ENCODE data around the gene NRP2.

Gene NRP2

DNA sequence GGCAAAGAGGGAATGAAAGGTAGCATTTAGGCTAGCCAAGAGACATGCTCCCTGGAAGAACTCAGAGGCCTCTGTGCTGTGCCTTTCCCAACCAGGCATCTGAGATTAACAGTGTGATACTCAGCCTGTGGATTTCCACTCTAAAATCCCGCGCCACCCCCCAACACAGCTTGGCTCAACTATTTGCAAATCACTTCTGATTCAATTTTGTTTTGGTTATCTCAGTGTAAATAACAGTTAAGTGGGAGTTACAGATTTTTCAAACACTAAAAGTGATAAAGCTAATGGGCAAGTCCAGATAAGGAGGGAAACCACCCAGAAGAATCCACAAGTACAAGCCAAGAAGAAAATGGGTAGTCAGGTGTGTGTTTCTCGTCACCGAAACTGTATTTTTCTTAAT, 1.4 kb upstream of the NRP2 start:
- H3K79me2 ChIP-seq (ENCODE audit: control insufficient read depth, insufficient read depth, low read length, unreplicated experiment): no peaks in the 10 kb centered on the region
- H3K4me3 ChIP-seq (ENCODE audit: low read depth, low read length): no peak overlapping the region
- no peaks in the 10 kb centered on the region for H3K36me3 ChIP-seq (ENCODE audit: insufficient read depth, low read length)
- H3K4me1 ChIP-seq (ENCODE audit: control insufficient read depth, insufficient read depth, low read length, unreplicated experiment): peaks cover 13% of the 10 kb centered on the region
- no peak overlapping the region for H3K27ac ChIP-seq (ENCODE audit: low read depth, low read length)
- no peaks in the 10 kb centered on the region for H3K27me3 ChIP-seq (ENCODE audit: insufficient read depth, low read length)
- H2AFZ ChIP-seq (ENCODE audit: low read length, unreplicated experiment): no peak overlapping the region

DNA sequence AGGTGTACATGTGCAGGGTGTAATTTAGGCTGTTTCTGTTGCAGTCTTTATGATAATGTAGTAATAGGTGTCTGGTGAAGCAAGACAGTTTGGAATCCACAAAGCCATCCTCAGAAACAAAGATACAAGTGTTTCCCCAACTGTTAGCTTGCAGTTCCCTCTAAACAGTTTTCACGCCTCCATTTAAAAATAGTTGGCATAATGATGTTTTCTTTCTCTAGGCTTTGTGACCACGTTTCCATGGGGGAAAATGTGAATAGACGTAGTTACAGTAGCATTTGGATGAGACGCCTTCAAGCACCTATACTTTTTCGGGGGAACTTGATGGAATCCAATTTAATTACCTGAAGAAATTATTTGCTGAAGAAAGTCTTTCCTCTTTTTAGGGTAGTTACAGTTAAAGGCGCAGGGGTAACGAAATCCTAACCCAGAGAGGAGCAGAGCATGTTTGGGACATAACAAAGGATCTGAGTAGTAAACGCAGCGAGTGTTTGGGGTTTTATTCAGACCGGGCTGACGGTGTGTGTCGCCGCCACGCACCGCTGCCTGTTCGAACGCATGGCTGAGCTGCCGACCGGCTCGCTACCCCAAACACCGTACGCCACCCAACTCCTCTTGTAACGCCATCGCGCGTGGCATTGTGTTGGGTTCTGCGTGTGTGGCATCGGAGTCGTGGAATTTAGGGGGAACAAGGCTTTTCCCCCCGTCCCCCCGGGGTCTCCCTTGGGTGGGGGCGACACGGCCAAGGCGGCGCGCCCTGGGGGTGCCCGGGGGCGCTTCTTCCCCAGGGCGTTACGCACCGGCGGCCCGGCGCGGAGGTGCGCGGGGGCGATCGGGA, 681 bp upstream of the NRP2 start:
- Histone ChIP-seq H3K36me3 (ENCODE audit: insufficient read depth, low read length) (no peaks in the 10 kb centered on the region), H3K4me1 (ENCODE audit: control insufficient read depth, insufficient read depth, low read length, unreplicated experiment) (peaks cover 13% of the 10 kb centered on the region), H3K4me3 (ENCODE audit: low read depth, low read length) (peak overlapping the region; percentile 82), H3K79me2 (ENCODE audit: control insufficient read depth, insufficient read depth, low read length, unreplicated experiment) (no peaks in the 10 kb centered on the region), H3K27ac (ENCODE audit: low read depth, low read length) (no peak overlapping the region), H2AFZ (ENCODE audit: low read length, unreplicated experiment) (peak overlapping the region; percentile 60), H3K27me3 (ENCODE audit: insufficient read depth, low read length) (no peaks in the 10 kb centered on the region)

DNA sequence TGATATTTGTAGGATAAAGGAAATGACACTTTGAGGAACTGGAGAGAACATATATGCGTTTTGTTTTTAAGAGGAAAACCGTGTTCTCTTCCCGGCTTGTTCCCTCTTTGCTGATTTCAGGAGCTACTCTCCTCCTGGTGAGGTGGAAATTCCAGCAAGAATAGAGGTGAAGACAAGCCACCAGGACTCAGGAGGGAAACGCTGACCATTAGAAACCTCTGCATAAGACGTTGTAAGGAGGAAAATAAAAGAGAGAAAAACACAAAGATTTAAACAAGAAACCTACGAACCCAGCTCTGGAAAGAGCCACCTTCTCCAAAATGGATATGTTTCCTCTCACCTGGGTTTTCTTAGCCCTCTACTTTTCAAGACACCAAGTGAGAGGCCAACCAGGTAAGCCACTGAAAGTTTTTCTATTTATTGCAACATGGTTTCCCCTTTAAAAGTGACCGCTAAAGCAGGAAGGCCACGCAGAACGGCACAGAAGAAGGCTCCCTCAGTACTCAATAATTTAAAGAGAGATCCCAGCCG, 735 bp downstream of the NRP2 start:
- Histone ChIP-seq H3K4me1 (ENCODE audit: control insufficient read depth, insufficient read depth, low read length, unreplicated experiment) (peaks cover 13% of the 10 kb centered on the region), H3K36me3 (ENCODE audit: insufficient read depth, low read length) (no peaks in the 10 kb centered on the region), H3K4me3 (ENCODE audit: low read depth, low read length) (peak overlapping the region; percentile 82), H3K27ac (ENCODE audit: low read depth, low read length) (no peak overlapping the region), H3K79me2 (ENCODE audit: control insufficient read depth, insufficient read depth, low read length, unreplicated experiment) (no peaks in the 10 kb centered on the region), H2AFZ (ENCODE audit: low read length, unreplicated experiment) (peak overlapping the region; percentile 79), H3K27me3 (ENCODE audit: insufficient read depth, low read length) (no peaks in the 10 kb centered on the region)

DNA sequence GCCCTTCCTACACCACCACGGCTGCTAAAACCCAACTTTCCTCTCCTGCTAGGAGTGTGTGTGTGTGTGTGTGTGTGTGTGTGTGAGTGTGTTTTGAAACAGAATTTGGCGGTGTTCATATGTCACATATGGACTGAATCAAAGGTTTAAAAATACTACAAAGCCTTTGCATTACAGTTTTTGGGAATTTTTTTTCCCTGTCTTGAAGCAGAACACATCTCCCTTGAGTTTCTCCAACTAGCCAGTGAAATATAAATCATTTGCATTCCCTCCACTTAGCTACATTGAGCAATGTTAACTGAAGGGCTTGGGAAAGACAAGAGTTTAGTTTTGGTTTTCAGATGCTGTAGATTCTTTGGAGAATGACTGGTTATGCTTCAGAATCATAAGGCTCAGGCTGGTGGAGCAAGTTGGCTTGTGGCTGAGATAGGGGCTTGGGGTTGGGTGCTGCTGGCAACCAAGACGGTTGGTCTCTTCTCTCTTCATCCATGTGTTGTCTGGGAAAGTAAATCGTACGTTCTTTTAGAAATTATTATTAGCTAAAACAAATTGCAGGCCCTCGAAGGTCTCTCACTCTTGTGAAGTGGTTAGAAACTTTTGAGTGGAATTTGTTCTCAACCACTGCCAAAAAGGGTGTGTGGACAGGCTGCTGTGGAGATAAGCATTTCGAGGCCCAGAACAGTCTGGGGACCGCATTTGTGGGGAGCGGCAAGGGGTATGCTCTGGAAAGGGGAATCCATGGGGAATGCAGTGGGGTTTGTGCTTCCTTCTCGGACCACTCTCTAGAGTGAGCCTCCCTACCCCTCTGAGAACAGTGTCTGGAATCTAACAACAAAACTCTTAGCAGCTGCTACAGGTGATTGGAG, 1.4 kb downstream of the NRP2 start:
- Histone ChIP-seq H3K36me3 (ENCODE audit: insufficient read depth, low read length) (no peaks in the 10 kb centered on the region), H3K79me2 (ENCODE audit: control insufficient read depth, insufficient read depth, low read length, unreplicated experiment) (no peaks in the 10 kb centered on the region), H3K4me3 (ENCODE audit: low read depth, low read length) (peak overlapping the region; percentile 82), H3K4me1 (ENCODE audit: control insufficient read depth, insufficient read depth, low read length, unreplicated experiment) (peaks cover 13% of the 10 kb centered on the region), H3K27me3 (ENCODE audit: insufficient read depth, low read length) (no peaks in the 10 kb centered on the region), H3K27ac (ENCODE audit: low read depth, low read length) (no peak overlapping the region), H2AFZ (ENCODE audit: low read length, unreplicated experiment) (peak overlapping the region; percentile 79)

DNA sequence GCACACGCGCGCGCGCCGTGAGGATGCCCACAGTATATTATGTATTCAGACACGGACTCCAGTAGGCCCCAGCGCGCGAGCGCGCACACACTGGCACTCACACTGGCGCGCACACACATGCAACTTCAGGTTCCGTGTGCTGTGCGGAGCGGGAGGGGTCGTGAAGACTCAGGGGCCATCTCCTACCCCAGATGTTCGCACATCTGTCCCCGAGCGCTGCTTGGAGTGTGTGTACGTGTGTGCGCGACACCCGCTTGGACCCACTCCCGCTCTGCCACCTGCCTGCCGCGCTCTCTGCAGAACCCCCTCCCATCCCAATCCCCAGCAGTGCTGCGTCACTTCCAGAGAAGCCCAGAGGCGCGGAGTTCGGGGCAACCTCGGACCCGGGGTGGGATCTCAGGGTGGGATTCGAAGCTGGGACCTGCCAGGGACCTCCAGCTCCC, 2.6 kb downstream of the NRP2 start:
- Histone ChIP-seq H3K36me3 (ENCODE audit: insufficient read depth, low read length) (no peaks in the 10 kb centered on the region), H3K27ac (ENCODE audit: low read depth, low read length) (no peak overlapping the region), H3K4me1 (ENCODE audit: control insufficient read depth, insufficient read depth, low read length, unreplicated experiment) (peaks cover 13% of the 10 kb centered on the region), H2AFZ (ENCODE audit: low read length, unreplicated experiment) (no peak overlapping the region), H3K4me3 (ENCODE audit: low read depth, low read length) (peak overlapping the region; percentile 84), H3K79me2 (ENCODE audit: control insufficient read depth, insufficient read depth, low read length, unreplicated experiment) (no peaks in the 10 kb centered on the region), H3K27me3 (ENCODE audit: insufficient read depth, low read length) (no peaks in the 10 kb centered on the region)

DNA sequence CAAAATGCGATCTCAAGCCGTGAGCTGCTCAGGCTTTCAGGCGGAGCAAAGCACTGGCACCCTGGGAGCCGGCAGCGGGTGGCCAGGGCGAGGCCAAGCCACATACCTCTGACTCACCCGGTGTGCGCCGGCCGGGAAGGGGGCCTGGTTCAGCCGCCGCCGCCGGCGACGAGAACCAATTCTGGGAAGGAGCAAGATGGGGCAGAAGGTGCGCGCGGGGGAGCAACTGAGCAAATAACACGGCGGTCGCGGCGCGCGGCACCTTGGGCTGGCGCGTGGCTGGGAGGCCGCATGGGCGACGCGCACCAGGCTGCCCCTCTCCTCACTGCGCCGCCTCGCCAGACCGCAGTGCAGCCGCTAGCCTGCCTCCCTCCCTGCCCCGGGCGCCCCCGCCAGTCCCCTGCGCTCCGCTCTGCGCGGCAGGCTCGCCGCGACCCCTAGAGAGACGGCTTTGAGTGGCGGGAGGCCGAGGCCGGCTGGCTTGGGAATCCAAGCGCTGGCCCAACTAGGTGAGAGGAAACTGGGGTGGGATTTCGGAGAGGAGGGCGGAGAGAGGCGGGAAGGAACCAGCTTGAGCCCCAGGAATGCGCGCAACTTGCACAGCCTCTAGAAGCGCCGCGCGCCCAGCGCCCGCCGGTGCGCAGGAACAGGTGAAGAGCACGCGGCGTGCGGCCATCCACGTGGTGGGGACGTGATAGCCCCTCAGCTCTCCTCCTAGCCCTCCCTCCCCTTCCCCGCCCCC, 3.2 kb downstream of the NRP2 start:
- Histone ChIP-seq H2AFZ (ENCODE audit: low read length, unreplicated experiment) (peak overlapping the region; percentile 50), H3K36me3 (ENCODE audit: insufficient read depth, low read length) (no peaks in the 10 kb centered on the region), H3K4me3 (ENCODE audit: low read depth, low read length) (peak overlapping the region; percentile 84), H3K27me3 (ENCODE audit: insufficient read depth, low read length) (no peaks in the 10 kb centered on the region), H3K79me2 (ENCODE audit: control insufficient read depth, insufficient read depth, low read length, unreplicated experiment) (no peaks in the 10 kb centered on the region), H3K4me1 (ENCODE audit: control insufficient read depth, insufficient read depth, low read length, unreplicated experiment) (peaks cover 9% of the 10 kb centered on the region), H3K27ac (ENCODE audit: low read depth, low read length) (no peak overlapping the region)

DNA sequence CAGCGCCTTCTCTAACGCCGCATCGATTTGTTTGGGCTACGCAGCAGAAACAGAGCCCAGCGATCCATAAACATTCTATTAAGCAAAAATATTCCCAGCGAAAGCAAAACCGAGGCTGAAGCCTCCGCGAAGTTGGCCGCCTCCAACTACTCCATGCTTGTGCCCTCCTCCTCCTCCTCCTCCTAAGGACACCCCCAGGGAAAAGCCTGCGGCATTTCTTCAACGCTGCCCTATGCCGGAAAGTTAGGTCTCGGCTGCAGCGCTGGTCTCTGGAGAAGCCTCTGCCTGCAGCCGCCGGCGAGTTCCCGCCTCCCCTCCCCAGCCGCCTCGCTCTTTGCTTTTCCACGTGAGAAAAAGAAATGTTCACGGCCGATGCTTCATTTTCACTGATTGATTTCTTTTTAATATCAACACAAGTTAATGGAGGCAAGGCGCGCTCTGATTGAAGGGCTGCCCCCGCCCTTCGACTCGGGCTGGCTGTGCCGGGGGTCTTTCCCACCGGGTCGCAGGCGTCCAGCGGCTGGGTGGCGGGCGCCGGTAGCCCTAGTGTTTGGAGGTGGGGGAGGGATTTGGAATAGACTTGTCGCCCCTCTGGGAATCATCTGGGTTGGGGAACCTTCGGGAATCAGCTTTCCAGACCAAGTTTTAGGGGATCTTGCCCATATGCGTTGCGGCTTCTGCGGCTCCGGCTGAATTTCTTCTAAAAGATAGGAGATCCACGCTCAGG, 3.9 kb downstream of the NRP2 start:
- H3K27me3 ChIP-seq (ENCODE audit: insufficient read depth, low read length): no peaks in the 10 kb centered on the region
- peak overlapping the region; percentile 84 for H3K4me3 ChIP-seq (ENCODE audit: low read depth, low read length)
- H3K4me1 ChIP-seq (ENCODE audit: control insufficient read depth, insufficient read depth, low read length, unreplicated experiment): peaks cover 5% of the 10 kb centered on the region
- H2AFZ ChIP-seq (ENCODE audit: low read length, unreplicated experiment): peak overlapping the region; percentile 50
- H3K36me3 ChIP-seq (ENCODE audit: insufficient read depth, low read length): no peaks in the 10 kb centered on the region
- H3K27ac ChIP-seq (ENCODE audit: low read depth, low read length): no peak overlapping the region
- no peaks in the 10 kb centered on the region for H3K79me2 ChIP-seq (ENCODE audit: control insufficient read depth, insufficient read depth, low read length, unreplicated experiment)

DNA sequence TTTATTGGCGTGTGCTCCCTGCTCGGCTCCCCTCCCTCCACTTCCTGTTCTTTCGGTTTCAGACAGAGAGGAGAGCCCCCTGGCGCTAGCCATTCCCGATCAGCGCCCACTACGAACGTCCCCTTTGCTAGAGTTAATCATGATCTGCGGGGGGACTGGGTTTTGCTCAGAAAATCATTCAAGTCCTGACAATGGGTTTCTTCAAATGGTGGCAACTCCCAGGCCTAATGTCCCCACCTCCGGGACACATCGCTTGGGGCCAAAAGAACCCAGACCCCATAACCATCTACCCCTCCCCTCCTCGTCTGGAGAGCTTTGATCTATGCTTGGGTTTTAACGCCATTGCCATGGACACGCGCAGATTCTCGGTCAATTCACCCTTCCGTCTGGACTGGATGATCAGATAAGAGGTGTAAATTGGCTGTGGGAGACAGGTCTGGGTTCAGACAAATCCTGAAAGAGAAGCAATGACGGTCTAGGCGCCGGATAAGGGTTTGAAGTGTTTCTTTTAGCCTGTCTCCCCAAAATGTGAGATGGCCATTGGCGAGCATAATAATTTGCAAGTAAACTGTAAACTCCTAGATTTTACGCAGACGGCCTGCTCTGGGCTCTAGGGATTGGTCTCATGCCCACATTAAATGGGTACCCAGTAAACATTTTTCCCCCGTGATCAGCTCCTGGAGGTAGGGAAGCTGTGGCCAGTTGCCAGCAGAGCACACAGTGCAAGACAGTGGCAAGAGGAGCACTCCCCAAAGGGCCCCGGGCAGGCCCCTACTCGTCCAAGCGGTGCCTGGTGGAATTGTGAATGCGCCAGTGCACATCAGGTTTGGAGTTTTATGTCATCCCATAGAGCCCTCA, 4.7 kb downstream of the NRP2 start:
- Histone ChIP-seq H3K4me1 (ENCODE audit: control insufficient read depth, insufficient read depth, low read length, unreplicated experiment) (peaks cover 5% of the 10 kb centered on the region), H3K27ac (ENCODE audit: low read depth, low read length) (no peak overlapping the region), H3K27me3 (ENCODE audit: insufficient read depth, low read length) (no peaks in the 10 kb centered on the region), H2AFZ (ENCODE audit: low read length, unreplicated experiment) (no peak overlapping the region), H3K4me3 (ENCODE audit: low read depth, low read length) (peak overlapping the region; percentile 84; the same call in 1 of the 2 replicates), H3K79me2 (ENCODE audit: control insufficient read depth, insufficient read depth, low read length, unreplicated experiment) (no peaks in the 10 kb centered on the region), H3K36me3 (ENCODE audit: insufficient read depth, low read length) (no peaks in the 10 kb centered on the region)

DNA sequence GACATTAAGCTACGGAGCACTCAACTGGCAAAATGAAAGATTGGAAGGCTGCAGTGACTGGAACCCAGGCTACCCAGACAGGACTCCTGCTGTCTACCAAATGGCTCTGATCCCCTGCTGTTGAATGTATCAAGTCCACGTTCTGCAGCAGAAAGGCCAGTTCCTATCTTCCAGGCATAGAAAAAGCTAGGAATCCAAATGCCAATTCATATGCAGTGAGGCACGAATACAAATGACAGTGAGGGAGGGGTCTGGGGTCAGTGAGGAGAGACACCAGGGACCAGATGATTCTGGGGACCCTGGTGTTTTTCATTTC, 5.3 kb downstream of the NRP2 start:
- no peaks in the 10 kb centered on the region for H3K36me3 ChIP-seq (ENCODE audit: insufficient read depth, low read length)
- no peaks in the 10 kb centered on the region for H3K27me3 ChIP-seq (ENCODE audit: insufficient read depth, low read length)
- H3K4me3 ChIP-seq (ENCODE audit: low read depth, low read length): no peak overlapping the region
- no peak overlapping the region for H2AFZ ChIP-seq (ENCODE audit: low read length, unreplicated experiment)
- no peak overlapping the region for H3K27ac ChIP-seq (ENCODE audit: low read depth, low read length)
- H3K4me1 ChIP-seq (ENCODE audit: control insufficient read depth, insufficient read depth, low read length, unreplicated experiment): peaks cover 5% of the 10 kb centered on the region
- no peaks in the 10 kb centered on the region for H3K79me2 ChIP-seq (ENCODE audit: control insufficient read depth, insufficient read depth, low read length, unreplicated experiment)
